Naive B cell (primary cell): Measurements from ENCODE around the gene PPP3R1. TPM values are rescaled to one million over a fixed set of nuclear protein-coding genes. Genes with fewer than 3 reads are reported as not detected.

Source experiments
- ATAC-seq, 2 donors: fragments of 150-1000 bp; cut with Tn5 transposase; 2 replicates each; pipeline ENCODE4 v1.10.0; 2021; ENCODE audit warnings: low read depth in 2 of 2, mild to moderate bottlenecking in 2 of 2, moderate library complexity in 2 of 2
- DNase-seq: peaks from one replicate; pipeline ENCODE4 v3.0.0; 2022
- H3K27ac Mint-ChIP-seq, 6 donors: one replicate each; pipeline ENCODE4 v1.8.0; 2020 to 2022; ENCODE audit warnings: mild to moderate bottlenecking in 6 of 6, mixed read lengths in 6 of 6, moderate library complexity in 5 of 6, inconsistent platforms in 2 of 6
- H3K27me3 Mint-ChIP-seq, 3 donors: one replicate each; pipeline ENCODE4 v1.8.0; 2021 to 2022; ENCODE audit warnings: mixed read lengths in 3 of 3, mild to moderate bottlenecking in 1 of 3
- H3K36me3 Mint-ChIP-seq, 2 donors: one replicate each; pipeline ENCODE4 v1.8.0; 2020 to 2022; ENCODE audit warnings: mixed read lengths in 2 of 2, inconsistent platforms in 1 of 2, mild to moderate bottlenecking in 1 of 2
- H3K4me1 Mint-ChIP-seq, 3 donors: one replicate each; pipeline ENCODE4 v1.8.0; 2020 to 2022; ENCODE audit warnings: mixed read lengths in 3 of 3, inconsistent platforms in 1 of 3, mild to moderate bottlenecking in 1 of 3, moderate library complexity in 1 of 3
- H3K4me3 Mint-ChIP-seq, 8 donors: one replicate each; pipeline ENCODE4 v1.8.0; 2020 to 2022; ENCODE audit warnings: mild to moderate bottlenecking in 8 of 8, mixed read lengths in 8 of 8, moderate library complexity in 8 of 8, inconsistent platforms in 2 of 8
- H3K9me3 Mint-ChIP-seq, 7 donors: one replicate each; pipeline ENCODE4 v1.8.0; 2020 to 2022; ENCODE audit warnings: mixed read lengths in 7 of 7, mild to moderate bottlenecking in 5 of 7, inconsistent platforms in 2 of 7, moderate library complexity in 1 of 7
- polyA plus RNA-seq, 6 donors: library from polyadenylated mRNA; unstranded; fragments of 300-500 nt; fragmentation: Illumina TruSeq; gene quantifications; one replicate each; pipeline ENCODE4 v1.2.3, GENCODE V29; 2021; ENCODE audit warnings: low read depth in 6 of 6

The PPP3R1 gene
- polyA plus RNA-seq = 10 to 100 TPM in 1 of 6 donors, 1 to 10 TPM in 5; 1.4 to 11.2 (median 6.6) TPM

GRCh38 chr2:68252400-68253218 is at the start of gene PPP3R1:
TSS of gene PPP3R1 (minus strand) at chr2:68252532. CDS start at chr2:68252127, 405 bp downstream.
- Mint-ChIP-seq H3K9me3 (no peaks in the 10 kb centered on the region), H3K27ac (peak within 1 kb of the TSS in 5 of 6 donors; percentile 99 to 100 (median 100)), H3K4me1 (peaks cover 25 to 34% (median 27%) of the 10 kb centered on the region in 3 donors), H3K36me3 (peaks cover 7 to 9% of the 10 kb centered on the region in 2 donors), H3K27me3 (no peaks in the 10 kb centered on the region), H3K4me3 (peak within 1 kb of the TSS; percentile 85 to 100 (median 98))
- DNase-seq = peak; percentile 97
- ATAC-seq = peak; percentile 74 to 76

GRCh38 chr2:68295516-68295915 is 43.2 kb upstream of the PPP3R1 start:
- Mint-ChIP-seq H3K36me3 (peaks cover 0 to 4% of the 10 kb centered on the region in 2 donors), H3K4me3 (no peak overlapping the region), H3K27ac (peak overlapping the region in 1 of 6 donors; percentile 2), H3K9me3 (no peaks in the 10 kb centered on the region), H3K27me3 (peaks cover 0 to 6% (median 4%) of the 10 kb centered on the region in 3 donors), H3K4me1 (peaks cover 11 to 13% (median 13%) of the 10 kb centered on the region in 3 donors)
- ATAC-seq (peak; percentile 96), DNase-seq (no peak)

- no peaks in the 10 kb centered on the region for H3K9me3 Mint-ChIP-seq
- ATAC-seq = no peak
Measured at GRCh38 chr2:68294913-68295312, 42.6 kb upstream of the PPP3R1 start.

GRCh38 chr2:68294187-68294586 is 41.9 kb upstream of the PPP3R1 start:
- peaks cover 0 to 4% of the 10 kb centered on the region in 2 donors for H3K36me3 Mint-ChIP-seq
- H3K27me3 Mint-ChIP-seq = peaks cover 0 to 7% (median 4%) of the 10 kb centered on the region in 3 donors
- no peak overlapping the region for H3K4me3 Mint-ChIP-seq
- DNase-seq = no peak
- peak overlapping the region in 1 of 6 donors; percentile 32 for H3K27ac Mint-ChIP-seq
- no peak for ATAC-seq
- peaks cover 11 to 13% (median 13%) of the 10 kb centered on the region in 3 donors for H3K4me1 Mint-ChIP-seq
- H3K9me3 Mint-ChIP-seq = no peaks in the 10 kb centered on the region

More at GRCh38 chr2:68294913-68295312, 42.6 kb upstream of the PPP3R1 start:
- H3K36me3 Mint-ChIP-seq = peaks cover 0 to 4% of the 10 kb centered on the region in 2 donors
- peaks cover 11 to 13% (median 13%) of the 10 kb centered on the region in 3 donors for H3K4me1 Mint-ChIP-seq
- peaks cover 0 to 7% (median 4%) of the 10 kb centered on the region in 3 donors for H3K27me3 Mint-ChIP-seq
- DNase-seq = no peak
- H3K4me3 Mint-ChIP-seq = no peak overlapping the region
- H3K27ac Mint-ChIP-seq = peak overlapping the region in 1 of 6 donors; percentile 30

- H3K9me3 Mint-ChIP-seq = no peaks in the 10 kb centered on the region
- no peak for DNase-seq
- peaks cover 11 to 13% (median 13%) of the 10 kb centered on the region in 3 donors for H3K4me1 Mint-ChIP-seq
- no peak for ATAC-seq
- H3K4me3 Mint-ChIP-seq = no peak overlapping the region
- H3K27me3 Mint-ChIP-seq = peaks cover 0 to 7% (median 4%) of the 10 kb centered on the region in 3 donors
- H3K36me3 Mint-ChIP-seq = peaks cover 0 to 4% of the 10 kb centered on the region in 2 donors
- H3K27ac Mint-ChIP-seq = peak overlapping the region in 1 of 6 donors; percentile 32
Measured at GRCh38 chr2:68293755-68294154, 41.4 kb upstream of the PPP3R1 start.

GRCh38 chr2:68293024-68293423 is 40.7 kb upstream of the PPP3R1 start:
- Mint-ChIP-seq H3K36me3 (peaks cover 0 to 4% of the 10 kb centered on the region in 2 donors), H3K4me1 (peaks cover 13 to 19% (median 13%) of the 10 kb centered on the region in 3 donors), H3K27ac (no peak overlapping the region), H3K27me3 (peaks cover 0 to 7% (median 4%) of the 10 kb centered on the region in 3 donors), H3K4me3 (no peak overlapping the region), H3K9me3 (no peaks in the 10 kb centered on the region)
- ATAC-seq = no peak
- DNase-seq = no peak

GRCh38 chr2:68292108-68292710 is 39.9 kb upstream of the PPP3R1 start:
- peak in 1 of 2 donors; percentile 44 for ATAC-seq
- Mint-ChIP-seq H3K9me3 (no peaks in the 10 kb centered on the region), H3K27me3 (peaks cover 0 to 7% (median 4%) of the 10 kb centered on the region in 3 donors), H3K4me3 (no peak overlapping the region), H3K27ac (no peak overlapping the region), H3K4me1 (peaks cover 13 to 20% (median 16%) of the 10 kb centered on the region in 3 donors), H3K36me3 (peaks cover 0 to 4% of the 10 kb centered on the region in 2 donors)
- peak; percentile 4 for DNase-seq

GRCh38 chr2:68291314-68291713 is 39.0 kb upstream of the PPP3R1 start:
- no peak overlapping the region for H3K4me3 Mint-ChIP-seq
- H3K36me3 Mint-ChIP-seq = peaks cover 0 to 4% of the 10 kb centered on the region in 2 donors
- peaks cover 13 to 20% (median 16%) of the 10 kb centered on the region in 3 donors for H3K4me1 Mint-ChIP-seq
- ATAC-seq = no peak
- no peak for DNase-seq
- H3K9me3 Mint-ChIP-seq = no peaks in the 10 kb centered on the region
- no peak overlapping the region for H3K27ac Mint-ChIP-seq
- peaks cover 0 to 7% (median 4%) of the 10 kb centered on the region in 3 donors for H3K27me3 Mint-ChIP-seq

- no peak overlapping the region for H3K27ac Mint-ChIP-seq
- no peak for ATAC-seq
- H3K36me3 Mint-ChIP-seq = peaks cover 0 to 4% of the 10 kb centered on the region in 2 donors
- no peaks in the 10 kb centered on the region for H3K9me3 Mint-ChIP-seq
- no peak for DNase-seq
- no peak overlapping the region for H3K4me3 Mint-ChIP-seq
- peaks cover 13 to 20% (median 16%) of the 10 kb centered on the region in 3 donors for H3K4me1 Mint-ChIP-seq
- H3K27me3 Mint-ChIP-seq = peaks cover 0 to 7% (median 4%) of the 10 kb centered on the region in 3 donors
Measured at GRCh38 chr2:68290901-68291300, 38.6 kb upstream of the PPP3R1 start.

- DNase-seq = no peak
- Mint-ChIP-seq H3K27ac (peak overlapping the region in 1 of 6 donors; percentile 21), H3K9me3 (no peaks in the 10 kb centered on the region), H3K27me3 (peaks cover 4 to 13% (median 7%) of the 10 kb centered on the region in 3 donors), H3K36me3 (peaks cover 0 to 4% of the 10 kb centered on the region in 2 donors), H3K4me3 (no peak overlapping the region), H3K4me1 (peaks cover 0 to 8% (median 5%) of the 10 kb centered on the region in 3 donors)
- peak in 1 of 2 donors; percentile 32 for ATAC-seq
Measured at GRCh38 chr2:68287580-68288441, 35.5 kb upstream of the PPP3R1 start.

- H3K27me3 Mint-ChIP-seq = peaks cover 0 to 7% (median 6%) of the 10 kb centered on the region in 3 donors
- no peak for ATAC-seq
- no peak for DNase-seq
- no peaks in the 10 kb centered on the region for H3K9me3 Mint-ChIP-seq
- peaks cover 0 to 8% (median 5%) of the 10 kb centered on the region in 3 donors for H3K4me1 Mint-ChIP-seq
- H3K36me3 Mint-ChIP-seq = no peaks in the 10 kb centered on the region
- H3K27ac Mint-ChIP-seq = no peak overlapping the region
- no peak overlapping the region for H3K4me3 Mint-ChIP-seq
Measured at GRCh38 chr2:68284896-68285295, 32.6 kb upstream of the PPP3R1 start.

GRCh38 chr2:68283419-68283812 is 31.1 kb upstream of the PPP3R1 start:
- H3K36me3 Mint-ChIP-seq = no peaks in the 10 kb centered on the region
- H3K9me3 Mint-ChIP-seq = no peaks in the 10 kb centered on the region
- no peak overlapping the region for H3K4me3 Mint-ChIP-seq
- no peak for DNase-seq
- ATAC-seq = no peak
- peaks cover 0 to 7% (median 6%) of the 10 kb centered on the region in 3 donors for H3K27me3 Mint-ChIP-seq
- H3K4me1 Mint-ChIP-seq = peaks cover 0 to 5% (median 5%) of the 10 kb centered on the region in 3 donors
- no peak overlapping the region for H3K27ac Mint-ChIP-seq
